CMK (cell line): ENCODE data around the gene SYNDIG1.

Experiments used
- DNase-seq: peaks from one replicate; pipeline ENCODE4 v3.0.0-alpha.2; 2010; ENCODE audit warnings: low read depth

Gene SYNDIG1

DNA sequence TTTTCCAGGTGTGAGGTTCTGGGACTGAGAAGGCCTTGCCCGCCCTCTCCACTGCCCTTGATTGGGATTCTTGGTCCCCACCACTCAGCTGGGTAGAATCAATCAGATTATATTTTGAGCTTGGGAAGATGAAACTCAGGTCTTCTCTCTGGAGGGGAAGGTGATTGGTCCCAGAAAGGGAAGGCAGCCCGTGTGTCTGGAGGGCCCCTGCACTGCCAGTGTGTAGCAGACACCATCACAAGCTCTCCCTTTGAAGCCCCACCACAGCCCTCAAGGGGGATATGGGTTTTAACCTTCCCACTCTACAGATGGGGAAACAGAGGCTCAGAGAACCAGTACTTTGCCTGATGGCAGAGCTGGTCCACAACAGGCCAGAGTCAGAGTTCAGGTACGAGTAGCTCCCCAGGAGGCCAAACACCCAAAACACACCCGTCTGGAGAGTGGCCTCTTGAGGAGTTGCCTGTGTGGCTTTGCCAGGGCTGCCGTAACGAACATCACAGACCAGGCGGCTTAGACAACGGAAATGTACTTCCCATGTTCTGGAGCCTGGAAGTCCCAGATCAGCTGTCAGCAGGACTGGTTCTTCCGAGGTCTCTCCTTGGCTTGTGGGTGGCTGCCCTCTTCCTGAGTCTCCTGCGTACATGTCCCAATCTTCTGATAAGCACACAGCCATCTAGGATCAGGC is 205.6 kb downstream of the SYNDIG1 start:
- no peak for DNase-seq

DNA sequence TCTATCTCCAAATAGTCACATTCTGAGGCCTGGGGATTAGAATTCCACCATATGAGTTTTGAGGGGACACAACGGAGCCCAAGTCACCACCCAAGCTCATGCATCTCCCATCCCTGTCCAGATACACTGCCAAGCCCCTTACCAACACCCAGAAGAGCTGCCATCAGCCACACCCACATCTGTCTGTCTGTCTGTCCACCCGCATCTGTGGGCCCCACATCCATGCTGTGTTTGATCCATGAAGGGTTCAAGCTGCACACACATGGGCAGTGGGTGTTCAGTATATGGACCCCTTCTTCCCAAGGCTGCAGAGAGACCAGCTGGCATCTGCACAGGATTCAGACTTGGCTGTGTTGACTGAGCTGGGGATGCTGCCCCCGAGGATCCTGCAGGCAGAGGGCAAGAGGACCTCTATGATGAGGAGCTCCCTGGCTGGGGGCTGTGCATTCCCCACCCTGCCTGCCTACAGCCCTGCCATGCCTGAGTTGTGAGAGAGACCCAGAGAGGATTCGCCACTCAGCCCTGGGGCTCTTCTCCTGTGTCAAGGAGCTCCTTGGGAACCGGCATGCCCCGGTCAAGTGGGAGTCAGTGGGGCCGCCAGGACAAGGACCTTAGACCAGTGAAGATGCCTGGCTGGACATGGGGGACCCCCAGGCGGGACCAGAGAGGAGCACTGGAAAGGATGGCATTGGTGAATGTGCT is 206.4 kb downstream of the SYNDIG1 start:
- DNase-seq = no peak

- no peak for DNase-seq
These were observed 207.0 kb downstream of the SYNDIG1 start for GRCh38 chr20:24676353-24676977.

DNA sequence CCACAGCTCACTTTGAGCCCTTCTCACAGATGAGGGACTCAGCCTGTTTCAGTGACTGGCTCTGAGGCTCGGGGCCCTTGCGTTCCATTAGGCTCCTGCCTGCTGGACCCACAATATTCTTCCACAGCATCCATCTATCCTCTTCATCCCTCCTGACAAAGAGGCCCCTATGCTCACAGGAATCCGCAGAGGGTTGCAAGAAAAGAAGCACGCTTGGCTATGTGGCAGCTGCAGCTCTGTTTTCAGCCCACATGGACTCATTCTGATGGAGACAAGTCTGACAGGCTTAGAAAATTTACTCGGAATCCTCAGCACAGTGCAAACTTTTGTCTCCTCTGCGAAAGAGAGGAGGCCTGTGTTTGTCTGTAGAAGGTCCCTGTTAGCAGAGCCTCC is 207.5 kb downstream of the SYNDIG1 start:
- no peak for DNase-seq

- DNase-seq = no peak
These were observed 208.3 kb downstream of the SYNDIG1 start for GRCh38 chr20:24677626-24678315.

- no peak for DNase-seq
These were observed 209.1 kb downstream of the SYNDIG1 start for GRCh38 chr20:24678351-24679106.

DNA sequence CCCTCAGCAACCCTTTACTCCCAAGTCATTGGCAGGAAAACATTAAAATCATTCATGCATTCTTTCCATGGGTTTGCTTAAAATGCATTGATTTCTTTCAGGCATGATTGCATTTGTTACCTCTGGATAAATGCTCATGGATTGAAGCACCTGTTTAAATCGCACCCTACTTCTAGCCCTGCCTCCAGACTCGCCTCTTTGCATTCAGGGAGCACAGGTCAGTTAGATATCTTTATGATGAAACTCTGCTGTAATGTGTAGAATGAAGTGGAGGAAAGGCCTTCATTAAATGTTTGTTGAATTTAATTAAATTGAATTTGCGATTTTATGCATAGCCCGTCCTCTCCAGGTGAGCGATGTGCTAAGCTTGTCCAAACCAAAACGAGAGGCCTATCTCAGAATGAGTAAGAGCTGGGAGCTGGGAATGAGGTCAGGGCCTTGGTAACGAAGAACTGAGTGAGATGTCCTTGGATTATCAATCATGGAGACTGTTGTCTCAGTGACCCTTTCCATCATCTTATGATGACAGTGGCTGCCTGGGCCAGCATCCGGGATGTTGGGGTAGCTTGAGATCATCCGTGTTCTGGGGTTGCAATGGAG is 210.1 kb downstream of the SYNDIG1 start:
- no peak for DNase-seq

DNA sequence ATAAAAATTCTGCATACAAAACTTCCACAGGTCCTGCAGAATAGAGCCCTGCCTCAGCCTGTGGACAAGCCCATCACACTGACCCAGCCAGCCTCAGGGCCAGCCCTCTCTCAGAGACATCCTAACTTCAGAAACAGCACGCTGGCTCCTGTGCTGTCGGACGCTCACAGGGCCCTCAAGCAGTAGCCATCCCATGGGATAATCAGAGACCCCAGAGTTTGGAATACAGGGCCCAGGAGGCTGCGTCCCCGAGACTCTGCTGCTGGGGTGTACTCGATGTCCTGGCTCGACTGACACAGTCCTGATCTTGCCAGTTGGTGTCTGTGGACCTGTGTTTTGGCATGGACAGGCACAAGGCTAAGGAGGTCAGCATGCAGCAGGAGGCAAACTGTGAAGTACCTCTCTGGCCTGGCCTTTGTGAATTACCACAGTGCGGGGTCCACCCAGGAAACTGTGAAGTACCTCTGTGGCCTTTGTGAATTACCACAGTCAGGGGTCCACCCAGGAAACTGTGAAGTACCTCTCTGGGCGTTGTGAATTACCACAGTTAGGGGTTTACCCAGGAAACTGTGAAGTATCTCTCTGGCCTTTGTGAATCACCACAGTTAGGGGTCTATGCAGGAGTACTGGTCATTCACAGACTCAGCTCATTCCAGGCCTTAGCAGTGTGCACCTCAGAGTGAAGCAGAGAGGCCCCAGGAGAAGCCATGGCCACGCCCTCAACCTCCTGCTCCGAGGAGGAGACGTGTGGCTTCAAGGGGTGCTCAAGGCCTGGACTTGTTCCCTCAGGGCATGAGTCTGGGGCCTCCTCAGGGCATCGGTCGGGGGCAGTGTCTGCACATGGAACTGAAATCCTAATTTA is 212.4 kb downstream of the SYNDIG1 start:
- DNase-seq = no peak

- DNase-seq = no peak
These were observed 213.1 kb downstream of the SYNDIG1 start for GRCh38 chr20:24682496-24682985.

GRCh38 chr20:24683676-24684075 is 214.2 kb downstream of the SYNDIG1 start:
- DNase-seq = no peak

DNA sequence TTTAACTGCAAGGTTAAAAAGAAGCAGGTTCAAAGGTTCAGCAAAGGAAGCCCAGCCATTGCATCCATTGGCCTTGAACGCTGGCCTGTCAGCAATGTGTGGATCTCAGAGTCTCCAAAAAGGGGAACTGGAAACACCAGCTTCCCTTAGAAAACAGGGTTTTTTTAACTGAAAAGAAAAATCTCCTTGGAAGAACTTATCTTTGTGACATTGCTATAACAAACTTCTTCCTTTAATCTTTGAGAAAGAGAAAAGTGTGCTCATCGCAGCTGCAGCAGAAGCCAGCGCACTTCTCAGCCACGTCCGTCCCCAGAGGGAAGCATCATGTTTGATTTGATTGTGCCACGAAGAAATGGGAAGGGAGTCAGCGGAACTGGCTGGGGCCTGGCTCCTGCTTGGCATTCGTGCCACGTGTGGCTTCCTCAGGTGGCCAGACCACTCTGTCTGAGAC is 215.0 kb downstream of the SYNDIG1 start:
- DNase-seq = no peak

GRCh38 chr20:24684956-24685691 is 215.7 kb downstream of the SYNDIG1 start:
- no peak for DNase-seq

DNA sequence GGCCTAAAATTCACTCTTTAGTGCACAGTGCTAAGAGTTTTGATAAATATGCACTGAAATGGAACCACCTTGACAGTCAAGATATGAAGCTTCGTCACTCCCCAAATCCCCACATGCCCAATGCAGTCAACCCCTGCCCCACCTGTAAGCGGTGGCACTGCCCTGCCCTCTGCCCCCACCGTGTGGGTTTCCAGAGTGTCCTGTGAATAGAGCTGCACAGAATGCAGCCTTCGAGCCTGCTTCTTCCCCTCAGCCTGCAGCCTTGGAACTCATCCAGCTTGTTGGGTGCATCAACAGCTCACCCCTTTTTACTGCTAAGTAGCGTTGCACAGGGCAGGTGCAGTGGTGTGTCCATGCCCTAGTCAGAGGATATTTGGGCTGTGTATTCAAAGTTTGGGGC is 216.3 kb downstream of the SYNDIG1 start:
- no peak for DNase-seq

DNA sequence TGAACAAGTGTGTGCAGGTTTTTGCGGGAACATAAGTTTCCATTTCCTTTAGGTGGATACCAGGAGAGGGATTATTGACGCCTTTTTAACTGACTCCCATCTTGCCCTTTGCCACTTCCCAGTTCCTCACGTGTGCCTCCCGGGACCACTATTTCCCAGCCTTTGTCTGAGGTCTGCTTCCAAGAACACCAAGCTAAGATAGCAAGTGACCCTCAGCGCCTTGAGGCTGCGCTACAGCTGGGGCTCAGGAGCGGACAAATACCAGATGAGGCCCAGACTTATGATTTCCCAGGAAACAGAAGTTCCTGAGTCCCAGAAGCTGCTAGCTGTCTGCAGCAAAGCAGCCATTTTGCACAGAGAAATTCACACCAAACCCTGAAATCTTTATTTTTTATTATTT is 216.7 kb downstream of the SYNDIG1 start:
- DNase-seq = no peak

DNA sequence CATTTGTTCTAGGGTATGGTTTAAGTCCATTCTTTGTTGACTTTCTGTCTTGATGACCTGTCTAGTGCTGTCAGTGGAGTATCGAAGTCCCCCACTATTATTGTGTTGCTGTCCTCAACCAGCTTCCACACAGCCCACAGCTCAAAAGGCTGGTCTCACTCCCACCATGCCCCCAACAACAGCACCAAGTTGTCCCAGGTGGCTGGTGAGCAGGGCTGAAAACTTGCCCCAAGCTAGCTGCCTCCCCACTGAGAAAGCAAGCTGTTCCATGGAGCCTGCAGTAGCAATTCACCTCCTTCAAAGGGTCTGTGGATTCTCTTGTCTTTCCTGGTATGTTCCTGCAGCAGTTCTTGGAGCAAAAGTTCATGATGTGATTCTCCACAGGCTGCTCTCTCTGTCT is 221.0 kb downstream of the SYNDIG1 start:
- no peak for DNase-seq

DNA sequence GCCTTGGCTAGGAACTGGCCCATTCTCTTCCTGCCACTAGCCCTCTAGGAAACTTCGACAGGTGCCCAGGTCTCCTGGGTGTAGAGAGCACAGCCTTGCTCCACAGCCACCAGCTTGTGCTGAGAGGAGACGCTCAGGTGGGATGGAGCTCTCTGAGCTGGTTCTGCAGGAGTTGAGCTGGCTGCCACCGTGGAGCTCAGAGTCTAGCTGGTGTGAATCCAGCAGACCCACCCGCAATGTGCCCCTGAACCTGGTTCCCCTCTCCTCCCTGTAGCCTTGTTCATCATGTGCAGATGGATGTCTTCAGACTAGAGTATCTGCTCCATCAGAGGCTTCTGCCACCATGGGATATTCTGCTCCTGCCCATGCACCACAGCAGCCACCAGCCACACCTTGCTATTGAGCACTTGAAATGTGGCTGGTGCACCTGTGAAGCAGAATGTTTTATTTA is 222.5 kb downstream of the SYNDIG1 start:
- DNase-seq = no peak

DNA sequence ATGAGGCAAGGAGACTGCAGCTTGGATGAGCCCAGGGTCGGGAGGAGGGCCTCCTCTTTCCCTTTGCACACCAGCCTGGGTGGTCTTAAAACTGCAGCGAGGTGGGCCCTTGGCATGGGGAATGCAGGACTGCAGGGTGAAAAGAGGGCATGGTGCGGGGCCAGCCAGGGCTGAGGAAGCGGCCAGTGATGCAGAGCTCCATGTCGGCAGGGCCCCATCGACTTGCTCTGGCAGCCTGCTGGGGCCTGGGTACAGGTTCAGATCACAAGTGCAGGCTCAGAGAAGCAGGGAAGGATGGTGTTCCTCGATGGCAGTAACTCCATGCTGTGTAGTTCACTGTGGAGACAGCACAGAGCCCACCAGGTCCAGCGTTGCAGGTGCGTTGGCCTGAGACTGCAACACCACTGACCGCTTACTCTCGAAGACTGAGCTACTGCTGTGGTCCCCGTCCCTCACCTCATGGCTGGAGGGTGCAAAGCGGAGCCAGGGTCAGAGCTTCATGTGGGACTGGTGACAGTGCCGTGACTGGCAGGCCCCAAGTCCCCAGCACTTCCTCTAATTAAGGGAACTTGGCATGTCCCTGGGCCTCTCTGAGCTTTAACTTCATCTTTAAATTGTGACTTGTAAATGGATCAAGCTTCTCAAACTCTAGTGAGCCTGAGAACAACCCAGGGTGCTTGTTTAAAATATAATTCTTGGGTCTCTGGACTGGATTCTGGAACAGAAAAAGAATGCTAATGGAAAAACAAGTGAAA is 223.2 kb downstream of the SYNDIG1 start:
- DNase-seq = no peak

GRCh38 chr20:24693466-24694156 is 224.2 kb downstream of the SYNDIG1 start:
- DNase-seq = no peak
